Body of pancreas (tissue), 4 donors: ENCODE data around the gene NUP210. TPM values are rescaled to one million over a fixed set of nuclear protein-coding genes. Genes with fewer than 3 reads are reported as not detected.

ENCODE experiments used
- ATAC-seq: fragments of 150-250 bp; one replicate; pipeline ENCODE4 v1.9.1; 2016
- DNase-seq, 4 donors: peaks; one replicate each; pipeline ENCODE4 v3.0.0-alpha.2; 2019
- H3K27ac ChIP-seq, 4 donors: fragments of 200-600 bp; sonication (generic); 1 replicate in 3 of 4; 2 replicates in 1 of 4; pipeline versions ENCODE4 v1.5.1 to v1.6.1; 2016 to 2019; ENCODE audit warnings: mild to moderate bottlenecking in 1 of 4, mixed read lengths in 1 of 4, moderate library complexity in 1 of 4
- H3K27me3 ChIP-seq, 2 donors: fragments of 200-600 bp; sonication (generic); one replicate each; pipeline ENCODE4 v1.6.0; 2016; ENCODE audit warnings: mild to moderate bottlenecking in 1 of 2
- H3K36me3 ChIP-seq, 2 donors: fragments of 200-600 bp; sonication (generic); replicated peaks in 1 of 2; 2 replicates each; pipeline ENCODE4 v1.5.1; 2016; ENCODE audit warnings: low read depth in 2 of 2; ENCODE audit not compliant: insufficient read depth in 1 of 2
- H3K4me1 ChIP-seq: fragments of 200-600 bp; sonication (generic); one replicate; pipeline ENCODE4 v1.6.0; 2016
- H3K4me3 ChIP-seq, 2 donors: fragments of 200-600 bp; sonication (generic); 1 replicate in 1 of 2; 2 replicates in 1 of 2; pipeline ENCODE4 v1.5.1; 2016 to 2019
- H3K9me3 ChIP-seq, 3 donors: fragments of 200-600 bp; sonication (generic); 1 replicate in 2 of 3; 2 replicates in 1 of 3; pipeline ENCODE4 v1.5.1; 2016
- CTCF ChIP-seq, 7 experiments: fragments of 450-650 bp in 4 of 7; fragments of 200-600 bp in 3 of 7; sonication (generic) in 3 of 7; IDR thresholded peaks; one replicate each; pipeline ENCODE4 v1.5.1; 2016 to 2019; ENCODE audit warnings: antibody characterized with exemption in 7 of 7
- POLR2A ChIP-seq, 3 donors: fragments of 450-650 bp; IDR thresholded peaks; one replicate each; pipeline ENCODE4 v1.6.1; 2016; ENCODE audit warnings: antibody characterized with exemption in 3 of 3, mild to moderate bottlenecking in 2 of 3
- WGBS, 2 donors: methylation state at CpG; one replicate each; pipeline ENCODE4 v1.1.5; 2017; 5-methylcytosine and 5-hydroxymethylcytosine counted together
- intact Hi-C: fragments of 100-400 bp; cut with DNase I; formaldehyde crosslinking; loops from one replicate; pipeline ENCODE4 v1.15.1; 2023
- total RNA-seq, 2 donors: library from RNA; depleted of rRNA; stranded (reverse); fragments of >200 nt; gene quantifications; one replicate each; pipeline ENCODE4 v1.1.0, GENCODE V29; 2016

The NUP210 gene
- total RNA-seq, 2 donors from 2014 or later = 16.3 to 19.1 TPM

GRCh38 chr3:13272831-13273603 is 147.1 kb downstream of the NUP210 start:
- no peaks in the 10 kb centered on the region for H3K4me1 ChIP-seq
- no peak for ATAC-seq
- H3K9me3 ChIP-seq = no peaks in the 10 kb centered on the region
- intact Hi-C loops = no loop called here
- DNase-seq = peak in 1 of 4 donors; percentile 4
- no peaks in the 10 kb centered on the region for H3K27me3 ChIP-seq
- H3K4me3 ChIP-seq = no peak overlapping the region
- no peak overlapping the region for H3K27ac ChIP-seq
- whole genome bisulfite sequencing, 2 donors = 69 to 77% methylated on average over 9 to 10 of the region's 10 CpGs
- H3K36me3 ChIP-seq = no peaks in the 10 kb centered on the region
- no peak for TF ChIP-seq CTCF (IDR thresholded peaks at IDR 0.05)

- ATAC-seq = no peak
- Histone ChIP-seq H3K27ac (no peak overlapping the region), H3K4me3 (no peak overlapping the region), H3K9me3 (no peaks in the 10 kb centered on the region), H3K27me3 (no peaks in the 10 kb centered on the region), H3K4me1 (no peaks in the 10 kb centered on the region), H3K36me3 (no peaks in the 10 kb centered on the region)
- WGBS, 2 donors = 81 to 93% methylated on average over 5 of the region's 5 CpGs
- no peak for TF ChIP-seq CTCF (IDR thresholded peaks at IDR 0.05)
- no peak for TF ChIP-seq POLR2A (IDR thresholded peaks at IDR 0.05)
- intact Hi-C loops = no loop called here
- no peak for DNase-seq
Observed at GRCh38 chr3:13269711-13270378, 150.3 kb downstream of the NUP210 start.

- TF ChIP-seq POLR2A (IDR thresholded peaks at IDR 0.05) (no peak), CTCF (IDR thresholded peaks at IDR 0.05) (no peak)
- ATAC-seq (no peak), DNase-seq (no peak)
- no peaks in the 10 kb centered on the region for H3K9me3 ChIP-seq
- no peaks in the 10 kb centered on the region for H3K27me3 ChIP-seq
- H3K27ac ChIP-seq = no peak overlapping the region
- 82 to 90% methylated on average over 9 to 11 of the region's 11 CpGs for WGBS, 2 donors
- H3K36me3 ChIP-seq = no peaks in the 10 kb centered on the region
- intact Hi-C loops = no loop called here
- no peaks in the 10 kb centered on the region for H3K4me1 ChIP-seq
- H3K4me3 ChIP-seq = no peak overlapping the region
Observed at GRCh38 chr3:13268961-13269441, 151.1 kb downstream of the NUP210 start.

GRCh38 chr3:13268120-13268519 is 152.0 kb downstream of the NUP210 start:
- H3K27ac ChIP-seq = no peak overlapping the region
- H3K36me3 ChIP-seq = no peaks in the 10 kb centered on the region
- no peaks in the 10 kb centered on the region for H3K27me3 ChIP-seq
- no peaks in the 10 kb centered on the region for H3K9me3 ChIP-seq
- TF ChIP-seq CTCF (IDR thresholded peaks at IDR 0.05) (no peak), POLR2A (IDR thresholded peaks at IDR 0.05) (no peak)
- no peak overlapping the region for H3K4me3 ChIP-seq
- no peak for DNase-seq
- ATAC-seq = no peak
- intact Hi-C loops = no loop called here
- H3K4me1 ChIP-seq = no peaks in the 10 kb centered on the region
- 80 to 88% methylated on average over 1 to 2 of the region's 2 CpGs for WGBS, 2 donors
